Measurements from ENCODE around the gene TSSC4. TPM values are rescaled to one million over a fixed set of nuclear protein-coding genes. Genes with fewer than 3 reads are reported as not detected.

The TSSC4 gene
- total RNA-seq, 4 donors from 2014 or later: 24.2 to 35.5 (median 29.6) TPM

- WGBS, 2 donors: 24 to 66% methylated on average over 3 to 4 of the region's 43 CpGs
- H3K27ac ChIP-seq: no peak overlapping the region
- DNase-seq: no peak
- H3K27me3 ChIP-seq: peaks cover 0 to 19% (median 0%) of the 10 kb centered on the region in 4 donors
- H3K4me1 ChIP-seq: no peaks in the 10 kb centered on the region
- intact Hi-C loops (cut with DNase I): no loop called here
- no peaks in the 10 kb centered on the region for H3K36me3 ChIP-seq
- H3K4me3 ChIP-seq: no peak overlapping the region
- TF ChIP-seq CTCF (IDR thresholded peaks at IDR 0.05) (no peak), POLR2A (IDR thresholded peaks at IDR 0.05) (no peak)
- no peaks in the 10 kb centered on the region for H3K9me3 ChIP-seq
Measured at GRCh38 chr11:2413742-2414579, 13.4 kb downstream of the TSSC4 start.

GRCh38 chr11:2414616-2415015 is 14.1 kb downstream of the TSSC4 start:
- H3K27me3 ChIP-seq: peaks cover 0 to 13% (median 0%) of the 10 kb centered on the region in 4 donors
- TF ChIP-seq POLR2A (IDR thresholded peaks at IDR 0.05): no peak
- TF ChIP-seq CTCF (IDR thresholded peaks at IDR 0.05): no peak
- no peaks in the 10 kb centered on the region for H3K9me3 ChIP-seq
- WGBS, 2 donors: 93% methylated on average over 3 of the region's 35 CpGs; no CpG with 5 or more reads in 1 of the 2 donors
- peaks cover 0 to 1% (median 0%) of the 10 kb centered on the region in 3 donors for H3K4me1 ChIP-seq
- H3K27ac ChIP-seq: no peak overlapping the region
- DNase-seq: no peak
- no peak overlapping the region for H3K4me3 ChIP-seq
- no peaks in the 10 kb centered on the region for H3K36me3 ChIP-seq
- intact Hi-C loops (cut with DNase I): no loop called here

- no peak overlapping the region for H3K4me3 ChIP-seq
- no peak overlapping the region for H3K27ac ChIP-seq
- intact Hi-C loops (cut with DNase I): no loop called here
- no peaks in the 10 kb centered on the region for H3K9me3 ChIP-seq
- TF ChIP-seq POLR2A (IDR thresholded peaks at IDR 0.05) (no peak), CTCF (IDR thresholded peaks at IDR 0.05) (no peak)
- peaks cover 0 to 12% (median 0%) of the 10 kb centered on the region in 4 donors for H3K27me3 ChIP-seq
- peaks cover 0 to 7% (median 4%) of the 10 kb centered on the region in 3 donors for H3K4me1 ChIP-seq
- no peak for DNase-seq
- WGBS, 2 donors: 67 to 85% methylated on average over 2 to 4 of the region's 28 CpGs
- no peaks in the 10 kb centered on the region for H3K36me3 ChIP-seq
Measured at GRCh38 chr11:2415171-2415570, 14.6 kb downstream of the TSSC4 start.

- TF ChIP-seq POLR2A (IDR thresholded peaks at IDR 0.05) (no peak), CTCF (IDR thresholded peaks at IDR 0.05) (no peak)
- intact Hi-C loops (cut with DNase I): no loop called here
- no peak for DNase-seq
- Histone ChIP-seq H3K4me3 (no peak overlapping the region), H3K4me1 (peaks cover 0 to 13% (median 9%) of the 10 kb centered on the region in 3 donors), H3K9me3 (no peaks in the 10 kb centered on the region), H3K27ac (no peak overlapping the region), H3K36me3 (no peaks in the 10 kb centered on the region), H3K27me3 (peaks cover 0 to 9% (median 0%) of the 10 kb centered on the region in 4 donors)
- WGBS, 2 donors: 62 to 82% methylated on average over 4 to 11 of the region's 34 CpGs
Measured at GRCh38 chr11:2415601-2416380, 15.2 kb downstream of the TSSC4 start.

GRCh38 chr11:2416765-2417164 is 16.2 kb downstream of the TSSC4 start:
- TF ChIP-seq POLR2A (IDR thresholded peaks at IDR 0.05) (no peak), CTCF (IDR thresholded peaks at IDR 0.05) (no peak)
- no peak for DNase-seq
- H3K9me3 ChIP-seq: no peaks in the 10 kb centered on the region
- intact Hi-C loops (cut with DNase I): no loop called here
- no peak overlapping the region for H3K4me3 ChIP-seq
- 69 to 80% methylated on average over 15 of the region's 18 CpGs for WGBS, 2 donors
- H3K27me3 ChIP-seq: peaks cover 0 to 17% (median 0%) of the 10 kb centered on the region in 4 donors
- H3K4me1 ChIP-seq: peaks cover 0 to 16% (median 11%) of the 10 kb centered on the region in 3 donors
- H3K36me3 ChIP-seq: no peaks in the 10 kb centered on the region
- no peak overlapping the region for H3K27ac ChIP-seq
